IMR-90 (cell line): ENCODE data around the gene TVP23C. TPM values are rescaled to one million over a fixed set of nuclear protein-coding genes. Genes with fewer than 3 reads are reported as not detected.

Experiments
- ATAC-seq: fragments of 200-7000 bp; cut with Tn5 transposase; 2 replicates; pipeline ENCODE4 v1.9.1; 2020; ENCODE audit warnings: low read depth, mild to moderate bottlenecking, moderate library complexity
- BruUV-seq: library from RNA; stranded (reverse); fragments of 400-500 nt; replicated peaks from 2 replicates; lab custom pipeline; 2021; lab: Mats Ljungman, UMichigan
- CTCF ChIA-PET: fragments of 300-600 bp; formaldehyde crosslinking; extraction: SDS; loops from one replicate; lab custom pipeline; 2021; ENCODE audit warnings: antibody characterized with exemption; lab: Yijun Ruan, JAX
- POLR2A ChIA-PET: fragments of 300-600 bp; sonication (Branson Sonifier 250); formaldehyde crosslinking; loops from one replicate; lab custom pipeline; 2022; ENCODE audit warnings: antibody characterized with exemption; ENCODE audit not compliant: unreplicated experiment; lab: Charles Lee
- DNase-seq: peaks from one replicate; pipeline ENCODE4 v3.0.0; 2013
- H2AFZ ChIP-seq: replicated peaks from 2 replicates; pipeline ENCODE3; 2013; ENCODE audit warnings: low read length, mild to moderate bottlenecking; ENCODE audit not compliant: poor library complexity
- H2AK5ac ChIP-seq: 2 replicates; pipeline ENCODE4 v1.6.1; 2013; ENCODE audit warnings: low read depth, low read length, inconsistent platforms
- H2AK9ac ChIP-seq: replicated peaks from 2 replicates; pipeline ENCODE3; 2013; ENCODE audit warnings: mild to moderate bottlenecking, low read depth, low read length, moderate library complexity; ENCODE audit not compliant: poor library complexity
- H2BK120ac ChIP-seq: 2 replicates; pipeline ENCODE4 v1.6.1; 2013; ENCODE audit warnings: low read depth, low read length, inconsistent platforms
- H2BK15ac ChIP-seq: 3 replicates; pipeline ENCODE4 v1.6.1; 2013; ENCODE audit warnings: low read depth, low read length, inconsistent platforms
- H2BK20ac ChIP-seq: 2 replicates; pipeline ENCODE4 v1.6.1; 2013; ENCODE audit warnings: low read depth, mild to moderate bottlenecking, inconsistent platforms, low read length, moderate library complexity
- H2BK5ac ChIP-seq: 2 replicates; pipeline ENCODE4 v1.6.1; 2013; ENCODE audit warnings: mild to moderate bottlenecking, low read depth, low read length, inconsistent platforms; ENCODE audit not compliant: poor library complexity, severe bottlenecking
- H3K14ac ChIP-seq: replicated peaks from 2 replicates; pipeline ENCODE4 v1.6.1; 2013; ENCODE audit warnings: low read depth, low read length, inconsistent platforms
- H3K18ac ChIP-seq: 2 replicates; pipeline ENCODE4 v1.6.1; 2013; ENCODE audit warnings: low read depth, low read length, control low read depth
- H3K23ac ChIP-seq: 2 replicates; pipeline ENCODE4 v1.6.1; 2013; ENCODE audit warnings: low read depth, low read length, inconsistent platforms
- H3K27ac ChIP-seq: 2 replicates; pipeline ENCODE4 v1.5.1; 2013; ENCODE audit warnings: mild to moderate bottlenecking, control low read depth, low read length; ENCODE audit not compliant: insufficient read depth
- H3K27me3 ChIP-seq: 2 replicates; pipeline ENCODE4 v1.6.1; 2013; ENCODE audit warnings: low read length; ENCODE audit not compliant: control insufficient read depth, insufficient read depth
- H3K36me3 ChIP-seq: 2 replicates; pipeline ENCODE4 v1.6.1; 2013; ENCODE audit warnings: low read length, mixed read lengths; ENCODE audit not compliant: control insufficient read depth, insufficient read depth
- H3K4ac ChIP-seq: 2 replicates; pipeline ENCODE4 v1.6.1; 2013; ENCODE audit warnings: low read depth, low read length, inconsistent platforms
- H3K4me1 ChIP-seq: 2 replicates; pipeline ENCODE4 v1.6.1; 2013; ENCODE audit warnings: low read length, mixed read lengths; ENCODE audit not compliant: control insufficient read depth, insufficient read depth
- H3K4me2 ChIP-seq: 2 replicates; pipeline ENCODE4 v1.6.1; 2013; ENCODE audit warnings: low read depth, mild to moderate bottlenecking, control low read depth, low read length, moderate library complexity
- H3K4me3 ChIP-seq: 2 replicates; pipeline ENCODE4 v1.5.1; 2013; ENCODE audit warnings: low read depth, mild to moderate bottlenecking, control low read depth, low read length, moderate library complexity; ENCODE audit not compliant: insufficient read depth
- H3K56ac ChIP-seq: 2 replicates; pipeline ENCODE4 v1.6.1; 2013; ENCODE audit warnings: low read length, inconsistent platforms; ENCODE audit not compliant: insufficient read depth; ENCODE audit errors: extremely low read depth
- H3K79me1 ChIP-seq, 2 experiments: 2 replicates each; pipeline ENCODE4 v1.6.1; 2013; ENCODE audit warnings: low read length in 2 of 2, inconsistent platforms in 1 of 2, low read depth in 1 of 2
- H3K9ac ChIP-seq: 2 replicates; pipeline ENCODE4 v1.6.1; 2013; ENCODE audit warnings: low read depth, low read length, control low read depth
- H3K9me1 ChIP-seq: 2 replicates; pipeline ENCODE4 v1.6.1; 2013; ENCODE audit warnings: low read length, inconsistent platforms; ENCODE audit not compliant: insufficient read depth
- H3K9me3 ChIP-seq: 2 replicates; pipeline ENCODE4 v1.6.1; 2013; ENCODE audit warnings: low read length; ENCODE audit not compliant: control insufficient read depth, insufficient read depth
- H4K20me1 ChIP-seq: 2 replicates; pipeline ENCODE4 v1.6.1; 2013; ENCODE audit warnings: low read length, inconsistent platforms; ENCODE audit not compliant: insufficient read depth
- H4K5ac ChIP-seq: 2 replicates; pipeline ENCODE4 v1.6.1; 2013; ENCODE audit warnings: mild to moderate bottlenecking, low read depth, low read length, control low read depth
- H4K8ac ChIP-seq, 2 experiments: 2 replicates each; pipeline ENCODE4 v1.6.1; 2013; ENCODE audit warnings: low read depth in 2 of 2, low read length in 2 of 2, control low read depth in 1 of 2, inconsistent platforms in 1 of 2
- H4K91ac ChIP-seq: 2 replicates; pipeline ENCODE4 v1.6.1; 2013; ENCODE audit warnings: low read depth, low read length, inconsistent platforms; ENCODE audit not compliant: insufficient read depth
- BHLHE40 ChIP-seq: fragments of 150-350 bp; IDR thresholded peaks from 2 replicates; pipeline ENCODE4 v1.6.1; 2016; ENCODE audit warnings: mild to moderate bottlenecking, low read depth, low read length
- CEBPB ChIP-seq: IDR thresholded peaks from 2 replicates; pipeline ENCODE4 v1.6.1; 2012; ENCODE audit warnings: low read depth, low read length, improper control_type of control experiment
- MAFK ChIP-seq: IDR thresholded peaks from 2 replicates; pipeline ENCODE4 v1.6.1; 2012; ENCODE audit warnings: low read depth, low read length, improper control_type of control experiment
- MAZ ChIP-seq: IDR thresholded peaks from 2 replicates; pipeline ENCODE4 v1.6.1; 2012; ENCODE audit warnings: low read depth, mild to moderate bottlenecking, low read length, improper control_type of control experiment, moderate library complexity, borderline replicate concordance
- POLR2A ChIP-seq: IDR thresholded peaks from 2 replicates; pipeline ENCODE4 v1.6.1; 2012; ENCODE audit warnings: mild to moderate bottlenecking, low read depth, low read length
- RAD21 ChIP-seq: IDR thresholded peaks from 2 replicates; pipeline ENCODE4 v1.6.1; 2012; ENCODE audit warnings: low read length, improper control_type of control experiment
- RCOR1 ChIP-seq: IDR thresholded peaks from 2 replicates; pipeline ENCODE4 v1.6.1; 2012; ENCODE audit warnings: mild to moderate bottlenecking, low read length, improper control_type of control experiment; ENCODE audit not compliant: insufficient replicate concordance
- SMC3 ChIP-seq: fragments of 150-350 bp; IDR thresholded peaks from 2 replicates; pipeline ENCODE4 v1.6.1; 2016; ENCODE audit warnings: low read depth, mild to moderate bottlenecking, antibody characterized with exemption, low read length, moderate library complexity
- WGBS, 2 experiments: methylation state at CpG; one replicate each; pipeline versions ENCODE4 v1.1.5 to v1.1.7; 2013; ENCODE audit warnings: missing lambda C conversion rate in 2 of 2; ENCODE audit not compliant: insufficient read length in 1 of 2; ENCODE audit errors: extremely low coverage in 2 of 2; 5-methylcytosine and 5-hydroxymethylcytosine counted together
- dilution Hi-C: fragments of 300-500 bp; cut with HindIII; formaldehyde crosslinking; loops from one replicate; pipeline ENCODE4 v1.14.3; 2018; ENCODE audit warnings: low sequenced_read_pairs; ENCODE audit not compliant: unreplicated experiment
- in situ Hi-C: fragments of 300-500 bp; cut with MboI; formaldehyde crosslinking; loops from 3 replicates; pipeline ENCODE4 v1.14.3; 2019; ENCODE audit warnings: low sequenced_read_pairs, inconsistent platforms, mixed read lengths
- intact Hi-C: fragments of 100-400 bp; cut with micrococcal nuclease; formaldehyde crosslinking; loops from 2 replicates; pipeline ENCODE4 v1.10.0; 2022
- polyA plus RNA-seq, 3 experiments: library from polyadenylated mRNA; depleted of rRNA; stranded (reverse); fragments of >200 nt; gene quantifications; 2 replicates each; pipeline ENCODE4 v1.2.3, GENCODE V29; 2012; ENCODE audit warnings: low replicate concordance in 1 of 3
- total RNA-seq: library from RNA; depleted of rRNA; stranded (reverse); fragments of >200 nt; gene quantifications from 2 replicates; pipeline ENCODE4 v1.2.3, GENCODE V29; 2012
- TF ChIP-seq, protein P1 (sequence below): conservative IDR thresholded peaks from 2 replicates; pipeline ENCODE4 v1.5.1; 2012; ENCODE audit warnings: mild to moderate bottlenecking, low read depth, low read length, improper control_type of control experiment

Gene TVP23C
- total and polyA plus RNA-seq, 2 of the 4 experiments (the other 2 are of a cell fraction), result 7.5 to 12.0 TPM

DNA sequence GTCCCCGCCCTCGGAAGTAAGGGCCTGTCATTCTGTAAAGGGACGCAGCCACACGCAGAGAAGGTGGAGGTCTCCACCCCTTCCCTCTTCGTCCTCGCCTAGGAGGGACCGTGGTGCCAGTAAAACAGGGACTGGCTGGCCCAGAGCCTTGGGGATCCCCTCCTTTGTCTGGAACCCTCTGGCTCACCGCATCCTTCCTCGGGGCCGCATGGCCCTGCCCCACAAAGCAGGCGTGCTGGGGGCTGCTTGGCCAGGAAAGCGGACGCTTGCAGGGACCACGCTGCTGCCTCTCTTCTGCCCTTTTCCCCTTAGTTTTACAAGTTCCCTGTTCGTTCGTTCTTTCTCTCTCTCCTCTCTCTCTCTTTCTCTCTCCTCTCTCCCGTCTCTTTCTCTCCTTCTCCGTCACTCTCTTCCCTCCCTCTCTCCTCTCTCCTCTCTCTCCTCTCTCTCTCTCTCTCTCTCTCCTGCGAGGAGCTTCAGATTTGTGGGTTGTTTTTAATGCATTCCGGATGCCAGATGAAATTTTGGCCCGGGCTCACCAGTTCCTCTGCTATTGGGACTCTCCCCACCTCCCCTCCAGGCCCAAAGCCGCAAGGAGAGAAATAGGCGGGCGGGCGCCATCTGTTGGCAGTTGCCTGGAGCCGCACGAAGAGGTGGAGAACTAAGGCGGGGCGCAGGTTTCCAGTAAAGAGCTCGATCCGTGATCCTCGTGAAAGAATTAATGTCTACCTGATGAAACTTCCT lies 60.7 kb downstream of the TVP23C start:
- TF ChIP-seq RAD21 (peak; percentile 97), RCOR1 (peak; percentile 28), MAFK (no peak), POLR2A (peak; percentile 43; the same call in 1 of the 2 replicates), MAZ (peak; percentile 65), BHLHE40 (no peak), SMC3 (peak; percentile 98), CEBPB (no peak)
- TF ChIP-seq, protein P1, sequence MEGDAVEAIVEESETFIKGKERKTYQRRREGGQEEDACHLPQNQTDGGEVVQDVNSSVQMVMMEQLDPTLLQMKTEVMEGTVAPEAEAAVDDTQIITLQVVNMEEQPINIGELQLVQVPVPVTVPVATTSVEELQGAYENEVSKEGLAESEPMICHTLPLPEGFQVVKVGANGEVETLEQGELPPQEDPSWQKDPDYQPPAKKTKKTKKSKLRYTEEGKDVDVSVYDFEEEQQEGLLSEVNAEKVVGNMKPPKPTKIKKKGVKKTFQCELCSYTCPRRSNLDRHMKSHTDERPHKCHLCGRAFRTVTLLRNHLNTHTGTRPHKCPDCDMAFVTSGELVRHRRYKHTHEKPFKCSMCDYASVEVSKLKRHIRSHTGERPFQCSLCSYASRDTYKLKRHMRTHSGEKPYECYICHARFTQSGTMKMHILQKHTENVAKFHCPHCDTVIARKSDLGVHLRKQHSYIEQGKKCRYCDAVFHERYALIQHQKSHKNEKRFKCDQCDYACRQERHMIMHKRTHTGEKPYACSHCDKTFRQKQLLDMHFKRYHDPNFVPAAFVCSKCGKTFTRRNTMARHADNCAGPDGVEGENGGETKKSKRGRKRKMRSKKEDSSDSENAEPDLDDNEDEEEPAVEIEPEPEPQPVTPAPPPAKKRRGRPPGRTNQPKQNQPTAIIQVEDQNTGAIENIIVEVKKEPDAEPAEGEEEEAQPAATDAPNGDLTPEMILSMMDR, result peak; percentile 97
- peak overlapping the region; percentile 2; the same call in 1 of the 2 replicates for H3K4me2 ChIP-seq
- H3K9ac ChIP-seq, result peak overlapping the region; percentile 30
- H3K56ac ChIP-seq, result no peak overlapping the region
- peak overlapping the region; percentile 78 for H4K91ac ChIP-seq
- peak overlapping the region; percentile 47; the same call in 1 of the 2 replicates for H3K27ac ChIP-seq
- peak overlapping the region; percentile 92; the same call in 1 of the 3 replicates for H2BK15ac ChIP-seq
- peak overlapping the region; percentile 88 for H2AK9ac ChIP-seq
- POLR2A ChIA-PET, result interaction anchor here (0.6 to 1.2 kb wide), 7 partner anchors 13 to 1450 kb away, joined by 3 to 7 read pairs (median 3); no protein-coding TSS in a partner anchor
- peak overlapping the region; percentile 96 for H2AK5ac ChIP-seq
- peak overlapping the region; percentile 79 for H2BK20ac ChIP-seq
- H4K20me1 ChIP-seq, result no peaks in the 10 kb centered on the region
- no peak overlapping the region for H2BK5ac ChIP-seq
- H3K18ac ChIP-seq, result peak overlapping the region; percentile 6; the same call in 1 of the 2 replicates
- peak overlapping the region; percentile 88 for H3K23ac ChIP-seq
- H3K4me3 ChIP-seq, result no peak overlapping the region
- H3K14ac ChIP-seq, result peak overlapping the region; percentile 74
- no peaks in the 10 kb centered on the region for H3K27me3 ChIP-seq
- peak overlapping the region; percentile 3; the same call in 1 of the 2 replicates for H4K5ac ChIP-seq
- DNase-seq, result peak; percentile 93
- dilution Hi-C loops, result no loop called here
- in situ Hi-C loops, result loop anchor here (5.0 kb wide), 1 partner anchor 245 kb away; no protein-coding TSS in a partner anchor
- H3K4ac ChIP-seq, result peak overlapping the region; percentile 90
- intact Hi-C loops, result loop anchor here (1.0 to 2.0 kb wide), 4 partner anchors 45 to 242 kb away; no protein-coding TSS in a partner anchor
- peaks cover 7% of the 10 kb centered on the region; the same call in 1 of the 2 replicates for H3K4me1 ChIP-seq
- ATAC-seq, result peak; percentile 99
- peak overlapping the region; percentile 64 to 69; a peak in 3 of 4 replicates for H4K8ac ChIP-seq
- H2AFZ ChIP-seq, result peak overlapping the region; percentile 85
- H3K9me3 ChIP-seq, result no peaks in the 10 kb centered on the region
- H3K79me1 ChIP-seq, result peaks cover 0 to 6% of the 10 kb centered on the region in 2 experiments; a peak in 2 of 4 replicates
- H2BK120ac ChIP-seq, result peak overlapping the region; percentile 94
- H3K36me3 ChIP-seq, result peaks cover 7% of the 10 kb centered on the region; the same call in 1 of the 2 replicates
- CTCF ChIA-PET, result interaction anchor here (0.6 to 1.5 kb wide), 19 partner anchors 10 to 1154 kb away, joined by 3 to 17 read pairs (median 3); no protein-coding TSS in a partner anchor
- WGBS, 2 experiments, result 18% methylated on average over 16 of the region's 32 CpGs; no CpG with 5 or more reads in 1 of the 2 experiments
- no TSS peak for BruUV-seq
- H3K9me1 ChIP-seq, result peaks cover 9% of the 10 kb centered on the region
